Measurements from ENCODE around the gene MRPS33. TPM values are rescaled to one million over a fixed set of nuclear protein-coding genes. Genes with fewer than 3 reads are reported as not detected.
A peak's percentile ranks its signal among the peaks of the same experiment; 100 is the strongest.

The MRPS33 gene
- total and polyA plus RNA-seq, 2 of the 13 experiments (the other 11 are each of a cell fraction or from before 2014, with no cell fraction given), result 50.9 to 91.0 TPM

- TF ChIP-seq UBTF (CRISPR knock-in tag; IDR thresholded peaks at IDR 0.05) (no peak), PAXIP1 (CRISPR knock-in tag; conservative IDR thresholded peaks at IDR 0.05) (peak; percentile 31; the same call in 1 of the 2 replicates), ZNF691 (CRISPR knock-in tag; IDR thresholded peaks at IDR 0.05; ENCODE audit: borderline replicate concordance, low read depth) (no peak), RARG (CRISPR knock-in tag; IDR thresholded peaks at IDR 0.05; ENCODE audit: low read depth) (no peak), FOXK1 (CRISPR knock-in tag; IDR thresholded peaks at IDR 0.05; ENCODE audit: borderline replicate concordance, low read depth) (peak; percentile 43; the same call in 1 of the 2 replicates), GABPB1 (CRISPR knock-in tag; IDR thresholded peaks at IDR 0.05) (no peak), ATF2 (CRISPR knock-in tag; IDR thresholded peaks at IDR 0.05) (no peak), ZBTB10 (CRISPR knock-in tag; IDR thresholded peaks at IDR 0.05; ENCODE audit: borderline replicate concordance) (no peak), ZNF687 (CRISPR knock-in tag; IDR thresholded peaks at IDR 0.05) (peak; percentile 24), ZNF75D (CRISPR knock-in tag; IDR thresholded peaks at IDR 0.05; ENCODE audit: borderline replicate concordance) (no peak), ZNF501 (CRISPR knock-in tag; IDR thresholded peaks at IDR 0.05) (0 out of 2 replicates have a peak, but pooled peaks have one; percentile 24)
Observed at GRCh38 chr7:140992422-140992821, 22.3 kb downstream of the MRPS33 start (continued).

Data from HepG2 (cell line).